ENCODE measurements around the gene AHR.

The AHR gene

DNA sequence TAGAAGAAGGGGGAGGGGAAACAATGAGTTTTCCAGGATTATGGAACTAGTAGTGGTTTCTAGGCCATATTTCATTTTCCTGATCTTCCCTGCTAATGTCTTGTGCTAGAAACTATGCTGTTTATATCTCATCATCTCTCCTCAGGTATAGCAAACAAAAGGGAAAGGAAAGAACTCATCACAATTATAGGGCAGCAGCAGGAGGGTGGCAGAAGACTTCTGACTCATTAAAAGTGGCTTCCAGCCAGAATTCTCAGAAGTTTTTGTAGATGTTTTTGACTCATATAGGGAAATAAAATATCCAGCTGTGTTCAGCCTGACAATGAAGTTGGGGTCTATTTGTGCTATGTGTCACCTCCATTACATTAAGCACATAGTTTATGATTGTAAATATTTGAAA is 6.5 kb downstream of the AHR start:
- peak; percentile 96 for DNase-seq (ENCODE audit: low read depth)

DNA sequence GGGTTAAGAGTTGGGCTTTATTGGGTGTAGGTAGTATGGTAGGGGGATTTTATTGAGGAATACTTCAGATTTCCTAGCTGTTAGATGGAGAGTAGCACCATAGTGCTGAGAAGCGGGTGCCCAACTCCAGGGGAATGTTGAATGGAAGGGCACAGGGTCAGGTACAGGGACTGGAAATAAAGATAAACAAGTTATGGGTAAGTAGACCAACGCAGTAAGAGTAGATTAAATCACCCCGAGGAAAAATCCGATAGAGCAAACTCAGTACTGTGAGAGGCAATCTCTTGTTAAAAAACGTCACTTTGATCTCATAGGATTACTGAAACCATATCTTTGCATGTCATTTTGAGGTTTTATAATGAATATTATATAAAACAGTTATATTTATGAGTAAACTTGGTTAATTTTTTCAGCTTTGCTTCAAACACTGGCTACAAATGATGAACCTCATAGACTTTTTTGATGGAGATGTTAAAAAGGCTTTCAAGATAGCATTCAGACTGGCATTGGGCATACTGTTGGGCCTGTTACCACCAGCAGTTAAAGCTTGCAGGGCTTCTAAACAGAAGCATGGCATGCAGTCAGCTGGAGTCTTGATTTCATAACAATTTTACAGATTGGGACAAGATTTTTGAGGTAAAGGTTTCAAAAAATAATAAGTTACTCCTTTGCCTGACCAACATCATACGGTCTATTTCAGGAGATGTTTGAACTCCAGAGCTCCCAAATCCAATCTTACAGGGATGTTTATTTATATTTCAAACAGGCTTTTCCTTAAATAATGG is 7.1 kb downstream of the AHR start:
- DNase-seq (ENCODE audit: low read depth) = no peak

DNA sequence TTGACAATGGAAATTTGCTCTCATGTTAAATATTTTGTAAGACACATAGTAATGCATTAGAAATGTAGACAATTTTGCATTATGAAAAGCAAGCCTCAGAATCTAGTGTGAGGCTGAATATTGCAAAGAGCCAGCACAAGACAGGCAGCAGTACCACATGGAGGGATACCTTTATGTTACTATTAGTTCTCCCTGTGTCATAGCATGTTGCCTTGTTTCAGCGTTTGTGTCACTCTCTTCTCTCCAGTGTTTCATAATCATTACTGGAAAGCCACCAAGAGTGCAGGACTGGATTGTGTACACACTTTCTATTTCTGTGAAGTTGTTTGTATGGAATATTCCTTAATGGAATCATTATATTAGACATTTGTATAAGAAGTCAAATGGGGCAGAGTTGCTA is 8.5 kb downstream of the AHR start:
- DNase-seq (ENCODE audit: low read depth) = no peak

DNA sequence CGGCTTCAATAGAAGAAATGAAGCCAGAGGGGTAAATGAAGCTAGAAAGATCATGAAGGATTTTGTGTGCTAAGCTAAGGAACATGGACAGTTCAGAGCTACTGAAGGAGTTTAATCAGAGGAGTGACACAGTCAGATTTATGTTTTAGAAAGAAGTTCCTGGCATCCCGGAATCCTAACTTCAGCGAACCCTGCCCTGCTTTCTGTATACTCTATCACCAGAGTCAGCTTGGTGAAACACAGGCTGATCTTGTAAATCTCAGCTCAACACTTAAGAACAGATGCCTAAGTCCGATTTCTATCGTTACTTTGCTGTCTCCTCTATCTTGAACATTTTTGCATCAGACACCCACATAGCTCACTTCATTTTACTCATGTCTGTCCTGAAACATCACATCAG is 9.1 kb downstream of the AHR start:
- DNase-seq (ENCODE audit: low read depth) = no peak

DNA sequence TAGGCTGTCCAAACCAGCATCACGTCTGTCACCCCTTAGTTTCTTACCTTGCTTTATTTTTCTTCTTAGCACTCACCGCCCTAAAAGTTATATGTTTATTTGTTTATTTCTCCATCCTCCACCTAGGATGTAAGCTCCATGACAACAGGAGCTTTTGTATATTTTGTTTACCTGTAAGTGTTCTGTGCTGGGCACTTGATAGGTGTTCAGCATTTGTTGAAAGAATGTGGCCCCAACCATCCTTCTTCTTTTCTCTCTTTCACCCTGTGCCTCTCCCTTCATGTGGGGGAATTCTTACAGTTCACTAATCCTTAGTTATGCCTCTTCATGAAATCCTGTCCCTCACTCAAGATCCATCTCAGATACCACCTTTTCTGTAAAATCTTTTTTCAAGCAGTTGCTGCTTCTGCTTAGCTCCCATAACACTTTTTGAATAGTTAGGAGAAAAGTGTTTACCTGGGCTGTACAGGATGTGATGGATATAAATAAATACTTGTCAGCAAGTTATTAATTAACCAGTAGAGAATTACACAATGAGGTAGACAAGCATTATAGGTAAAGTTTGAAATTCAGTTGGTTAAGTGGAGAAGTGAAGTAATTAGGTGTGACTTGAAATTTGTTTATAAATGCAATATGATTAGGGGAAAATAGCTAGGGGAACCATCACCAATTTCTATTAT is 9.7 kb downstream of the AHR start:
- DNase-seq (ENCODE audit: low read depth) = no peak

DNA sequence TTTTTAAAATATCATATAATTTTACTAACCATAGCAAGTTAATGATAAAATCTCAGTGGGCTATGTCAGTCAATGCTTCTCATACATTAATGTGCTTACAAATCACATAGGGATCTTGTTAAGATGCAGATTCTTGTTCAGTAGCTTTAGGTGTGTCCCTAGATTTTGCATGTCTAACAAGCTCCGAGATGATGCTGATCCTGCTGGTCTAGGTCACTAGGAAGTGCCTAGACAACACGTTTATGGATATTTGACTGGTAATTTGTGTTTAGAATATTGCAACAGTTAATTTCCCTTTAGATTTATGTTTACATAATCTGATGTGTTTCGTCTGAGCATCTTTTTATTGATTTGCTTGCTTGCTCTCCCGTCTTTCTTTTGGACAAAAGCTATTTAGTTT is 12.7 kb downstream of the AHR start:
- DNase-seq (ENCODE audit: low read depth) = no peak

DNA sequence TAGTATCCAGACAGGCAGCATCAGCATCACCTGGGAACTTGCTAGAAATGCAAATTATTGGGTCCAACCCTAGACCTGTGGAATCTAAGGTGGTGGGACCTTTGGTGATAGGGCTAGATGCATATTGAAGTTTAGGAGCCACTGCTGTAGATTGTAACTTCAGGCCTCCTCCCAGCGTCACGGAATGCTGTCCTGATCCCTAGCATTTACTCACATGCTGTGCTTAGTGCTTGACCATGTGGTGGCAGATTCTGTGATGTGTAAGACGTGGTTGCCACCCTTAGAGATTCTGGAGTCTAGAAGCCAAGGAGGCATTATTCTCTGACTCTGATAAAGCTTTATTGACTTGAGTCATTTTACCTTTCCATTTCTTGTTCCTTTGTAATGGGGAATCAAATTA is 13.5 kb downstream of the AHR start:
- DNase-seq (ENCODE audit: low read depth) = no peak

DNA sequence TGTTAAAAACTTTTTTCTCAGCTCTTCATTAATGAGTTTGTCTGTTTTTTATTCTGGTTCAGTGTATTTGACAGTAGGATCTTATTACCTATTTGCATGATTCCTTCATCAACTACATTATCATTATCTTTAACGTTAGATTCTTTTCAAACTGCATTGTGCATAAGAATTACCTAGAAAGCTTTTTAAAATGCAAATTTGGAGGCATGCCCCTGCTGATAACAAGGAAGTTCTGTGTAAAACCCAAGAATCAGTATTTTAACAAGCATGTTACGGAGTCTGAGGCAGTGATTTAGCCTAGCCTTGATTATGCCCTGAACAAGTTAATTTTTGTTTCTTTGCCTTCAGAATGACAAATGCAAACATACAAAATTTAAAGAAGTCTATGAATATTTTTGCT is 14.2 kb downstream of the AHR start:
- DNase-seq (ENCODE audit: low read depth) = no peak

DNA sequence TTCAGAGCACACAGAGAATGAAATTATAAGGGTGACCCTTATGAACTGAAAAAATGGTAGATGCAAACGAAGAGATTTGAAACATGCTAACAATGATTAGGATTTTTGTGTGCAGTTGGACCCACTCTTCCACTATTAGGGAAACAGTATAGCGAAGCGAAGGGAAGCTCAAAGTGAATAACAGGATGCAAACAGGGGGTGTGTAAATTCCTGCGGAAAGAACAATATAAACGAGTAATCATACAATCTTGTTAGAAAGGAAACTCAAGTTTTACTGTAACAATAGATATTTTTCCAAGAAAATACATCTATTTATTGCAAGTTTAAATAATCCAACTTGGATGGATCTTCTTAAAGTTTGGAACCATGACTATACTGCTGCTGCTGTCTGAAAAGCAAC is 14.7 kb downstream of the AHR start:
- no peak for DNase-seq (ENCODE audit: low read depth)

DNA sequence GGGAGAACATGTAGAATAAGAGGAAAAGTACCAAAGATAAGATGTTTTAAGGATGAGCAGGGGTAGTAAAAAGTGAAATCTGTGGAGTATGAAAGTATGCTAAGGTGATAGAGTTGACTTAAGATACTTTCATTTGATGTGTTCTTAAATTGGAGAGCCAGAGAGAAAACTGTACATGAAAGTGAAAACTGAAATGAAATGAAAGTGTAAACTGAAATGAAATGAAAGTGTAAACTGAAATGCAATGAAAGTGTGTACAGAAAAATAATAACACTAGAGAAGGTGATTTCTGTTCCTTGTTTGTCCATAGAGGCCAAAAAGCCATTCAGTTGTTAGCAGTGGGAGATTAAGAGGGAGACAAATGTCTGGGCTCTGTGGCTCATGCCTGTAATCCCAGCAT is 17.5 kb downstream of the AHR start:
- no peak for DNase-seq (ENCODE audit: low read depth)

DNA sequence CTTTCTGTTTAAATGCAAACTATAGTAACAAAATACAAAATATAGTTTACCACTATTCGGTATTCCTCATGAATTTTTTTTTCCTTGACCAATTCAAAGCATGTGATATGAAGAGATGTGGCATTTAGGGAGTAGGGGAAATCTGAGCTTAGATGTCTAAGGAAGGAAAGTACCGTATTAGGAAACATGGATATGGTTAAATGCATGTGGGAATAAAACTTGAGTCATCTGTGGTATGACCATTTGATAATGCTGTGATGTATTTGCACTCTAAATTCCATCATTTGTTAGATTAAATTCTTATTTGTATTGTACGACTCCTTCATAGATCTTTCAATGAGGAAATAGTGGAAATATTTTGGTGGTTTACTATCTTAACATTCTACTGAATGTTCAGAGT is 19.7 kb downstream of the AHR start:
- no peak for DNase-seq (ENCODE audit: low read depth)

DNA sequence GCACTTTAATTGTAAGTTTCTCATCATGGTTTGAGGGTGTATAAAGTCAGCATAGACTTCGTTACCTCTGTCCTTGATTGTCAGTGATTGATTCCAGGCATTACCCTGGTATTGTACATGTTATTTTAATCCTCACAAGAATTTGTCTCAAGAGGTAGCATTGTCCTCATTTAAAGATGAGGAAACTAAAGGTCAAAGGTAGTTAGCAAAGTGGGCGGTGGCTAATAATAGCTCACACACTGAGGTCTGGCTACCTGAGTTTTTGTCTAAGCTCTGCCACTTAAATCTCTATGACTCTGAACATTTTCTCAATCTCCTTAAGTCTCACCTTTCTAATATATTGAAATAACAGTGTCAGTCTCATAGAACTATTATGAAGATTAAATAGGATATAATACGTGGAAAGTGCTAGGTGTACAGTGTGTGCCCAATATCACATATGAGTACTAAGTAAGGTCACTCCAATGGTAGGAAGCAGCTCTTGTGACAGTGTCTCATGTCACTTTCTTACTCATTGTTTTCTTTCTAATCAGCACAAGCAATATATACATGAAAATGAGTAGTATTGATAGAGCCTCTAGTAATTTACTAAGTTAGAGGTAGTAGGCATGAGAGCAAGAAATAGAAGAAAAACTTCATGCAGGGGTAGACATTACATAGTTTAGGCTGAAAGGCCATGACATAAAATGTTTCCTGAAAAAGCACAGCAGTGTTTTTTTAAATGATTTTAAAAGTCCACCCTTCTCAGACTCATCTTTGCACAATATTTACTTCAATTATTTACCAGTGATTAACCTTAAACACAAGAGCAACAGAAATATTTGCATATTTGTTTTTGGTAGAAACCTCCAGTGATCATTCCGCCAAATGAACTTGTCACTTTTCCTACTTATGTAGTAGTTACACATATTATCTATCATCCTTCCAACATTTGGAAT is 21.0 kb downstream of the AHR start:
- DNase-seq (ENCODE audit: low read depth) = no peak

DNA sequence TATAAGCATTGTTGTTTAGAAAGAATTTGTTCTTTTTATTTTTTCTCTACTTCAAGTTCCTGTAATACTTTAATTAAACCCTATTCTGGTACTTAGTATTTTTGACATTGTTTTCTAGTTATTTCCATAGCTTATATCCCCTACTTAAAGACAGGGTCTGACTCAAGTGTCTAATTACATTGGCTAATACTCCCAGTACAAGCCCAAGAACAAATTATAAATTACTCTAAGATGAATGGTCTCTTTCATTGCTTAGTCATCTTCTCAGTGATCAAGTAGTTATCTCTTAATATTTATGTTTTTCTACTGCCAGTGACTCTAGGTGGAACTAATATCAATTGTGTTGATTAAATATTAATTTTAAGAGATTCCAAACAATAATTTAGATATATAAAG is 21.6 kb downstream of the AHR start:
- peak; percentile 39 for DNase-seq (ENCODE audit: low read depth)

DNA sequence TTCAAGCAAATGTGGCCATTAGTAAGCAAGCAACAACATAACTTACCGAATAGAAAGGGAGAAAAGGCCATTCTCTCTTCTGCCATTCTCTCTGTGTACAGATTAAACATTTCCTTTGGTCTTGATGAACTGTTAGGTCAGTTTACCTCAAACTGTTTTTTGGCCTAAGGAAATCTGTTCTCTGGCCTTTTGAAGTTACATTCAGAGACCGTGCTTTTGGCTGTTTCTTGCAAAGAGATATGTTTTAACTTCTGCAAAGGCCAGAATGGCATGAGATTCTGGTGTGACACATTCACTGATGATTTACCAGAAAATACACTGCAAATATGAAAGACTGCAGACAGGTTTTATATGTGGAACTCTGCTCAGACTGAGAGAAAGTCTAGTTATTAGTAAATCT is 22.2 kb downstream of the AHR start:
- DNase-seq (ENCODE audit: low read depth) = no peak

DNA sequence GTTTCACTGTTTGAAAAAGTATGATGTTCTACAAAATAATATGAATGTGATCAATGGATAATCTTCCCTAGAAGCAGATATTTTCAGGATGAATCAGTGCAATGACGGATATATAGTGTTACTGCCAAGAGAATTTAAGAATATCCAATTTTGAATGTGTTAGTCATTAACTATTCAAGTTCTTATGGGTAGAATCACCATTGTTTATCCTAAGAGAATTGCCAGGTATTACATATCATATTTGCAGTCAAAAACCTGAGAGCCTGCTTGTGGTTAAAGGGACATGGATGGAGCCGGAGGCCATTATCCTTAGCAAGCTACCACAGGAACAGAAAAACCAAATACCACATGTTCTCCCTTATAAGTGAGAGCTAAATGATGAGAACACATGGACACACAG is 26.9 kb downstream of the AHR start:
- peak; percentile 69 for DNase-seq (ENCODE audit: low read depth)

DNA sequence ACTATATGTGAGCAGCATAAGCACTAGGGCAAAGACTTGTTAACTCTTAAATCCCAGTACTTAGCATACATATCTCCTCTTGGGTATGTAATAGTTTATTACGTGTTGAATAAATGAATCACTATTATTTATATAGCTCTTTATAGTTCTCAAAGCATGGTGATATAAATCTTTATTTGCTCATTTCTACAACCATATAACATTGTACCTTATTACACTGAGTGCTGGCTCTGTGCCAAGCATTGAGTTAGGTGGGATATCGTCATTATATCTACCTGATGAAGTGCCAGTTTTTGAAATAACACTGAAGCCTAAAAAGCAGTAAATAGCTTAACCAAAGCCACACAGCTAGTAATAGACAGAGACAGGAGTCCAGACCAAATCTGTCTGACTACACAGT is 27.9 kb downstream of the AHR start:
- DNase-seq (ENCODE audit: low read depth) = no peak

DNA sequence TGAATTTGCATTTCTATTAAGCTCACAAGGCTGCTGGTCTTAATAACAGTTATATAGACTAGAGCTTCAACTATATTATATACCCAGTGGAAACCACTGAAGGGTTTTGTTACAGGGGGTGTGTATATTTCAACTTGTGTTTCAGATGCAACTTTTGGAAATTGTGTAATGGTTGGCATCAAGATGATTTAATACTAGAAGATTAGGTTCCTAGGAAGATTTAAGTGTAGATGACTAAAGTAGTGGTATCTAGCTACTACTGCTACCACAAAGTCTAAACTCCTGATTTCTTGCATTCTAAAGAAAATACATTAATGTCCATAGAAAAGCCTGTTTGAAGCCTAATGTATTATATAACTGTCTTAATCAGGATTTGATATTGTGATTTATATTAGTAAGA is 30.2 kb downstream of the AHR start:
- no peak for DNase-seq (ENCODE audit: low read depth)

DNA sequence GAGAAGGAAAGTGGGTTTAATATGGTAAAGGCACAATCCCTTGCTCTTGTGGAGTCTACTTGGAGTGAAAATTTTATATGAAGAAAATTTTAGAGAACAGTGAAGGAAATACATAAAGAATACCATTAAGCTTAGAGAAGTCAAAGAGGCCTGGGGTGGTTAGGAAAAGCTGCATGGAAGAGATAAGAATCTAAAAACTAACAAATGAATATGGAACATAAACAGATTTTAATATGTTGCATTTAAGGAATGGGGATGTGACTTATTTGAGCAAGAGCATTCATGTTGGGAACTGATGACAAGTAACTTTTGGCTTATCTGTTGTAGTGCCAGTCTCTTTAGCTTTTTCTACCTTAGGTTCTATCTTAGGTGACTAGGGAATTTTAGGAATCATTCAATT is 31.0 kb downstream of the AHR start:
- no peak for DNase-seq (ENCODE audit: low read depth)

DNA sequence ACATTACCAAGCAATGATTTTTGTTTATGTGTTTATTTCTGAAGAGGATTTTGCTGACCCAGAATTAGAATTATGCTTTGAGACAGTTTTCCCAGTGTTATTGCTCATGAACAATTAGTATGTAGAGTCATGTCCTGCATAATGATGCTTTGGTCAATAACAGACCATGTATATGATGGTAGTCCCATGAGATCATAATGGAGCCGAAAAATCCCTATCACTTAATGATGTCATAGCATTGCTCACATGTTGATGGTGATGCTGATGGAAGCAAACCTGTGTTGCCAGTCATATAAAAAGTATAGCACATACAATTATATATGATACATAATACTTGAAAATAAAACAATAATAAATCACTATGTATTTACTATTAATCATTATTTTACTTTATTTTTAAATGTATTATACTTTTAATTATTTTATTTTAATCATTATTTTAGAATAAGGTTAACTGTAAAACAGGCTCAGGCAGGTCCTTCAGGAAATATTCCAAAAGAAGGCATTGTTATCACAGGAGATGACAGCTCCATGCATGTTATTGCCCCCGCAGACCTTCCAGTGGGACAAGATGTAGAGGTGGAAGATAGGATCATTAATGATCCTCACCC is 33.5 kb downstream of the AHR start:
- no peak for DNase-seq (ENCODE audit: low read depth)

DNA sequence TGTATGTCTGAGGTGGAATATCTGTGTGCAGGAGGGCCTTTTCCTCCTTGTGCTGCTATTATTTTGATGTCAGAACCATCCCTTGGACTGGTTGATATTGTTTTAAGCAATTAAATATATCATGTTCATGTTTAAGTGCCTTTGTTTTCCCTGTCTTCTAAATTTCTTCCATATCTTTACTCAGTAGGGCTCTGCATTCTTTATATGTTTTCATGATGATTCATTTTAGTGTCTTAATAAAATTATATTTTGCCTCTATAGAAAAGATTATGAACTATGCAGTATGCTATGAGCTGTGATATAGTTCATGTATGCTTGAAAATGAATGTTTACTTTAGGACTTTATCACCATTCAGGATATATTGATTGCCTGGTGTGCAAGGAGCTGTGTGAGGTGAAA is 34.8 kb downstream of the AHR start:
- no peak for DNase-seq (ENCODE audit: low read depth)

DNA sequence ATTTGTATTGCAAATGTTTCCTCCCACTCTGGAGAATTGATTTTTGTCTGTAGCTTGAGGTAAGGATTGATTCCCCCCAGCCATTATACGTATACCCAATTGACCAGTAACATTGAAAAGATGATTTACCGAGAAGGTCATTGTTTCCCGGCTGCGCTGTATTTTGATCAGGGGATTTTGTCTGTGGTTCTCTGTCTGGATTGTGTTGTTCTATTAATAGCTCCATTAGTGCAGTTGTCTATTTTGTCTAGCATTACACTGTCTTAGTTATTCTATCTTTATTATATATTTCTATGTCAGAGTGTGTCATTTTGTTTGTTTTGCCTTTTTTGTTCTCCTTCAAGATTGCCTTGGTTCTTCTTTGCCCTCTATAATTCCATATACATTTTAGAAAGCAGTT is 37.7 kb downstream of the AHR start:
- DNase-seq (ENCODE audit: low read depth) = no peak

DNA sequence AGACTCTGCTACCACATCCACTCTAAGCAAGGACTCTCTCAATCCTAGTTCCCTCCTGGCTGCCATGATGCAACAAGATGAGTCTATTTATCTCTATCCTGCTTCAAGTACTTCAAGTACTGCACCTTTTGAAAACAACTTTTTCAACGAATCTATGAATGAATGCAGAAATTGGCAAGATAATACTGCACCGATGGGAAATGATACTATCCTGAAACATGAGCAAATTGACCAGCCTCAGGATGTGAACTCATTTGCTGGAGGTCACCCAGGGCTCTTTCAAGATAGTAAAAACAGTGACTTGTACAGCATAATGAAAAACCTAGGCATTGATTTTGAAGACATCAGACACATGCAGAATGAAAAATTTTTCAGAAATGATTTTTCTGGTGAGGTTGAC is 40.7 kb downstream of the AHR start:
- no peak for DNase-seq (ENCODE audit: low read depth)

DNA sequence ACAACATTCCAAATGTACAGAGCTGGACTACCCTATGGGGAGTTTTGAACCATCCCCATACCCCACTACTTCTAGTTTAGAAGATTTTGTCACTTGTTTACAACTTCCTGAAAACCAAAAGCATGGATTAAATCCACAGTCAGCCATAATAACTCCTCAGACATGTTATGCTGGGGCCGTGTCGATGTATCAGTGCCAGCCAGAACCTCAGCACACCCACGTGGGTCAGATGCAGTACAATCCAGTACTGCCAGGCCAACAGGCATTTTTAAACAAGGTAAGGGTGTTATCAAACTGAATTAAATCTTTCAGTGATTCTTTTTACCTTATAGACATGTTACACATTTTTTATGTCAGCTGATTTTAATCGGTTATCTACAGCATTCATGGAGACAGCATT is 41.5 kb downstream of the AHR start:
- no peak for DNase-seq (ENCODE audit: low read depth)
